Activated T-cell treated with anti-CD3 and anti-CD28 coated beads for 48 hours (primary cell): ENCODE results near the gene ELFN2.
"Not testable (repeated sequence)": the region's sequence is repeated elsewhere in the genome, so short reads cannot be mapped to it uniquely, and the experiment has no call there.

Source experiments
- DNase-seq: peaks from one replicate; pipeline ENCODE4 v3.0.0-alpha.2; 2020; ENCODE audit warnings: low read depth

The ELFN2 gene

GRCh38 chr22:37409459-37410050, 17.7 kb downstream of the ELFN2 start:
- no peak for DNase-seq

GRCh38 chr22:37409031-37409430, 18.2 kb downstream of the ELFN2 start:
- no peak for DNase-seq

DNA sequence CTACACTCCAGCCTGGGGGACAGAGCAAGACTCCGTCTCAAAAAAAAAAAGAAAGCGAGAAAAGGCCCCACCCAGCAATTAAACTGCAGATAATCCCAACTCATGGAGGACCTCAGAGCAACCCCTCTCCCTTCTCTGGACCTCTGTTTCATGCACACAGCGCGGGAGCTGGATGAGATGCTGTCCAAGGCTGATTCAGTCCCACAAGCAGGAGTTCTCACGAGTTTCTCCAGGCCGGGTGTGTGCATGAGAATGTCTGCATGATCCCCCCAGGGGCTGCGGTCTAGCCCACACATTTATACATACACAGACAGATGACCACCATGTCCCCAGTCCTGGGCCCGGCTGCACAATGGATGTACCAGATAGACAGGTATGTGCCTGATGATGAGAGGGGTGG, 19.4 kb downstream of the ELFN2 start:
- no peak for DNase-seq

GRCh38 chr22:37406441-37407235, 20.6 kb downstream of the ELFN2 start:
- no peak for DNase-seq

DNA sequence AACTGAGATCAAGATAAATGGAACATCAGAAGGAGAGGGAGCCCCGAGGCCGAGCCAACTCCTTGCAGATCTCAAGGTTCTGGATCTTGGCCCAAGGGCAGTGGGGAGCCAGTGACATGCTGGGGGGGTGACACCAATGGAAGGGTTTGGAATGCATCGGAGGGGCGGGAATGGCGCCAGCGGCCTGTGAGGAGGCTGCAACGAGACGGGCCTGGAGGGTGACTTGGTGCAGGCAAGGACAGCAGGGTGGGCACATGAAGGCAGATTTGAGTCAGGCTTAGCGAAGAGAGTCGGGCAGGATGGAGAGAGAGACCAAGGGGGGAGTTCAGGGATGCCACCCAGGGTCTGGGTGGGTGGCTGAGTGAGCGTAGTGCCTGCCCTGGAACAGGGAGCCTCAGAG, 23.2 kb downstream of the ELFN2 start:
- DNase-seq: no peak

- no peak for DNase-seq
Observed at GRCh38 chr22:37403267-37403960, 23.9 kb downstream of the ELFN2 start.

- no peak for DNase-seq
Observed at GRCh38 chr22:37402184-37402506, 25.1 kb downstream of the ELFN2 start.

DNA sequence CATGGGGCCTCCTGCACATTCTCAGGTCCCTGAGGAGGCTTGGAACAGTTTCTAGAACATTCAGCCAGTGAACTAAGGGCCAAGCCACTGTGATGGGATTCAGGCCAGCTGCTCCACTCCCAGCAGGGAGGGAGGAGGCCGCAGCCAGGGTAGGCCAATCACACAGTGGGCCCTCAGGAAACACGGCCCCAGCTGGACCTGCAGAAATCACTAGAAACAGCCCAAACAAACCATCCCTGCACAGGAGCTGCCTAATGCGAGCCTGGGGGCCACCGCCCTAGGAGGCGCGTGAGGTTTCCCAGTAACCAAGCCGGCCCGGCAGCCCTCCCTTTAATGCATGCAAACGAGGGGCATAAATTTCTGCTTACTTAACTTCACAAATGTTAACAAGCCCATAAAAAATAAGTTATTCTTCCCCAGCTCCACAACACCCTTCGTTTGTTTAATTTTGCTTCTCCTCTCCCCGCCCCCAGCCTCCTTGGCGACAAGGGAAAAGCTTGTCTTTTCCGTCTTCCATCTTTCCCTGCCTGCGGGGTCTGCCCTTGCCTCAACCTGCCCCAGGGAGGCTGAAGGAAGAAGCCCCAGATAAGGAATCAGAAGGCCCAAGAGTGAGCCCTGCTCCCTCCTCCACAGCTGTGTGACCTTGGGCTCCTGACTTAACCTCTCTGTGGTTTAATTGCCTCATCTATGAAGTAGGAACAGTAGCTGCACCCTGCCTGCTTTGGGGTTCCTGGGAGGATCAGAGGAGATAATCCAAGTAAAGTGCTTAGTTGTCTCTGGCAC, 25.7 kb downstream of the ELFN2 start:
- no peak for DNase-seq

GRCh38 chr22:37400719-37401118, 26.6 kb downstream of the ELFN2 start:
- DNase-seq: no peak

- not testable (repeated sequence) for DNase-seq
Observed at GRCh38 chr22:37399457-37399856, 27.8 kb downstream of the ELFN2 start.

DNA sequence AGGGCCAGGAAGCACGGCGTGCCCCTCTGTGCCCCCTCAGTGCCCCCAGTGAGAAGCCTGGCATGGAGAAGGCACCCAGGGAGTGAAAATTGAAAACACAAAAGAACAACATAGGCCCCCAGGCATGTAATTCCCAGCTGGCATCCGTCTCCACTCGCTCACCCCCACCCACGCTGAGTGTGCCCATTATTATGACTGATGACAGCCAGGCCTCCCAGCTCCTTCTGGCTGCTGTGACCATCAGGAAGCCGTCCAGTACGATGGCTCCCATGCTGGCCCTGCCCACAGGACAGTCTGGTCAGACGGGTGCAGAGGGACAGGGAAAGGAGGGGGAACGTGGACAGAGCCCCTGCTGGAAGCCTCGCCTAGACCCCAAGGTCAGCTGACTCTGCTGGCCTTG, 30.1 kb downstream of the ELFN2 start:
- DNase-seq: no peak

DNA sequence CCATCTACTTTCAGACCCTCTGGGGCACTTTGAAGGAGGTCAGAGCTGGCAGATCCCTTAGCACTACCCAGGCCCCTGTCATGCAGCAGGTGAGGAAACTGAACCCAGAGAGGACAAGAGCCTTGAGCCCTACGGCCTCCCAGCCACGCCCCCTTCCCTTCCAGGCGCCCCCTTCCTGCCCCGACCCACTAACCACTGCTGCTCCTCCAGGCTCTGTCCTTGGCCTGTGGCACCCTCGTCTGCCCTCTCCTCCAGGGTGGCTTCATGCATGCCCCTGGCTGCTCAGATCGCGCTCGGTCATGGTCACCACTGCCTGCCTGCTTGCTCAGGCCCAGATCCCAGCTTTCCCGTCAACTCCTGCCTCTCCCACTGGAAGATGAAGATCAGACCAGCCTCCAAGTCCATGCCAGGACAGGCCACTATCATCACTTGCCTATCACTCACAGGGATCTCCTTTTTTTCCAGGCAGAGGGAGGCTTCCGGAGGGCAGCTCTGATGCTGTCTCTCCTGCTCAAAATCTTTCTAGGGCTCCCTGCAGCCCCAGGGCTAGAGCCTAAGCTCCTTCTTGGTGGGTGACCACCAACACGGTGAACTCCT, 30.7 kb downstream of the ELFN2 start:
- no peak for DNase-seq

DNA sequence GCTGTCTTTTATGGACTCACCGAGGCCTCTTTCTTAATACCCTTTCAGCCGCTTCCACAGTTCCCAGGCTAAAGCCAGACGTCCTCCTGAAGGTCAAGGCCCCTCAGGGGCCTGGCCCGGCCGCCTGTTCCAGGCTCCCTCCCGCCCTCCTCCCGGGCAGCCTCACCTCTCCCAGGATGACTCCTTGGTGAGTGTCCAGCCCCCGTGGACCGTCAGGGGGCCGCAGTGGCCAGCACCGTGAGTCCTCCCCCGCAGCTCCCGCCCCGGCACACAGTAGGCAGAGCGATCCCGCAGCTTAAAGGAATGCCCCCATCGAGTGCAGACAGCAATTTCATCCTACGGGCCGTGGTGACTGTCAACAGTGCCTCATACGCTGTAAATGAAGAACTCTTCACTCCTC, 32.9 kb downstream of the ELFN2 start:
- DNase-seq: no peak

GRCh38 chr22:37393746-37394145, 33.5 kb downstream of the ELFN2 start:
- no peak for DNase-seq

- DNase-seq: no peak
Observed at GRCh38 chr22:37392721-37393328, 34.5 kb downstream of the ELFN2 start.

DNA sequence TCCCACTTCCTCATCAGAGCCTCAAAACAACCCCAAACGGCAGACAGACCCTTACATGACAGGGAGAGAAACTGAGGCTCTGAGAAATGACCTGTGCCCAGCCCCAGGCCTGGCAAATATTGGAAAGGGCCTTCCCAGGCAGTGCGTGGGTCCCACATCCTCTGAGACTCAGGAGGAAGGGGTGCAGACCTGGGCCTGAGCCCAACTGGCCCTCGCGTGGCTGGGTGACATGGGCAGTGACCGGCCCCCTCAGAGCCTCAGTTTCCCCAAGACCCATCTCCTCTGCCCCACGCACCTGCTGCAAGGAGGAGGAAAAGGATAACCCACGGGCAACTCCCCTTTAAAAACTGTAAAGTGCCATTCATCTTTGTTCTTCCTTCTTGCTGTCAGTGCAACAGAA, 35.6 kb downstream of the ELFN2 start:
- no peak for DNase-seq

- no peak for DNase-seq
Observed at GRCh38 chr22:37390075-37390474, 37.2 kb downstream of the ELFN2 start.

DNA sequence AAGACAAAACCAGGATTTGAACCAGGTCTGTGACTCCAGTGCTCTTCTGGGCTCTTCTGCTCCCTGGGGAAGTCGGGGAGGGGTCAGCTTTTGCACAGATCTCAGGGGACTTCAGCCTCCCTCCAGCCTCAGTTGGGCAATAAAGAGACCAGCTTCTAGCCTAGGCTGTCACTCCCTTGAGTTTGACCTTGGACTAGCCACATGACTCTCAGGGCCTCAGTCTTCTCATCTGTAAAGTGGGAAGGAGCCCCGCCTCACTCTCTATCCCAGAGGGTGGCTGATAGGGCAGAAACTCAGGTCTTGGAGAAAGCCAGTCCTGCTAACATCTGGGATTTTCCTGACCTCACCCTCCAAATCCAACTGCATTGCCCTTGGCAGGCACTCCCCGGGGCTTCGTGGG, 38.7 kb downstream of the ELFN2 start:
- DNase-seq: no peak

GRCh38 chr22:37387793-37388192, 39.5 kb downstream of the ELFN2 start:
- no peak for DNase-seq

- no peak for DNase-seq
Observed at GRCh38 chr22:37386441-37386840, 40.8 kb downstream of the ELFN2 start.

GRCh38 chr22:37384691-37385090, 42.6 kb downstream of the ELFN2 start:
- no peak for DNase-seq

DNA sequence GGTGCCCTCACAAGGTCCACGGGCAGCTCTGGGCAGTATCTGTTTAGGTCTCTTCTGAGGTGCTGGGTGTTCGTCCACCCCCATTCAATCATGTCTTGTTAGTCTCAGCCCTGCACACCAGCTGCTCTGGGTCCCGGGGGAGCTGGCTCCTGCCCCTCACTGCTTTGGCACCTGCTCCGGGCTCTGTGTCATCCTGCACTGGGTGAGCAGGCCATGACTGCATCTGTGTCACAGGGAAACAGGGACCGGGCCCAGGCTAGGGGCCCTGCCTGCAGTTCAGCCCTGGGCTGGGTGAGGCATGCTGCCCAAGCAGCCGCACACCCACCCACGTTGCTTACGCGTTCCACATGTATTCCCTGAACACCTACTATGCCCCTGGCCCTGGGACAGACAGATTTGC, 43.9 kb downstream of the ELFN2 start:
- DNase-seq: no peak
